Endothelial cell of umbilical vein (primary cell): ENCODE measurements around the gene EIF4E1B.

ENCODE experiments used
- CTCF ChIP-seq, 2 donors: IDR thresholded peaks; 1 replicate in 1 of 2; 2 replicates in 1 of 2; pipeline ENCODE4 v1.5.1; 2011; ENCODE audit warnings: low read length in 2 of 2, mild to moderate bottlenecking in 2 of 2, moderate library complexity in 2 of 2, control low read depth in 1 of 2, inconsistent platforms in 1 of 2, low read depth in 1 of 2; ENCODE audit not compliant: insufficient read depth in 1 of 2; ENCODE audit errors: extremely low read depth in 1 of 2
- POLR2A ChIP-seq: IDR thresholded peaks from 2 replicates; pipeline ENCODE4 v1.6.1; 2012; ENCODE audit warnings: low read depth, mild to moderate bottlenecking, control low read depth, low read length
- POLR2AphosphoS5 ChIP-seq: IDR thresholded peaks from 2 replicates; pipeline ENCODE4 v1.6.1; 2012; ENCODE audit warnings: low read depth, mild to moderate bottlenecking, control low read depth, low read length, moderate library complexity; ENCODE audit not compliant: insufficient read depth

- no peak for TF ChIP-seq CTCF (IDR thresholded peaks at IDR 0.05; ENCODE audit: extremely low read depth in 1 of 2, insufficient read depth in 1 of 2, low read depth in 1 of 2, low read length in 2 of 2)
- no peak for TF ChIP-seq POLR2AphosphoS5
- TF ChIP-seq POLR2A: no peak
Observed at GRCh38 chr5:176596069-176596644, 34.3 kb upstream of the EIF4E1B start.
